ENCODE measurements around the gene CYB5D1.

Gene CYB5D1

DNA sequence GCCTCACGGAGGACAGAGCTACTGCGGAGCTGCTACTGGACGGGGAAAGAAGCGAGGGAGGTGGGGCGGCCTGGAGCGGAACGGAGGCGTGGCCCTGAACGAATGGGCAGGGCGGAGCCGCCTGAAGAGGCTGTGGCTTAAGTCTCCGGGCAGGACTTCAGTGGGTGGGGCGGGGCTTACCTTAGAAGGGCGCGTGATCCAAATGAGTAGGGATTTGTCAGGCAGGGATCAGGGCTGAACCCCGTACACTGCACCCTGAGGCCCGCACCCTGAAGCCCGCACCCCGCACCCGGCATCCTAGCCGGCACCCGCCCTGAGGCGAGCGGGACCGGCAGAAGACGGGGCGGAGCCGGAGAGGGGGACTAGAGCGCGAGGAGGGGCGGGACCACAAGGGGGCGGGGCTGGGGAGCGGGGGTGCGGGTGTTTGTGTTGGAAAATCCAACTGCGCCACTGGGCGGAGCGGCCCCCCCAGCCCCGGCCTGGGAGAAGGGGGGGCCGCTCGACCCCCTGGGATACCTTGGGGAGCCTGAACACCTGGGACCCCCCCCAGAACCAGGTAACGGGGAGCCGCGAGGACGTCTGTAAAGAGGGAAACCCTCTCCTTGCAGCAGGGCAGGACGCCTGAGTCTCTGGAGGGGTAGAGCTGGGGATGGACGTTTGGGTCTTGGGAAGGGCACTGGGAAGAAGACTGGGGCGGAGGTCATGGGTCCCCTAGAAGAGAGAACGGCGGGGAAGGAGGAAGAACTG, 23.8 kb upstream of the CYB5D1 start, which contains the start of gene KDM6B:
TSS of gene KDM6B (plus strand) at position 423 of the 747 bp plus-strand sequence. CDS start 11,338 bp downstream, outside the sequence.
- DNase-seq (ENCODE audit: low read depth, low spot score) = peak; percentile 92
- in situ Hi-C loops (cut with HindIII; ENCODE audit: low sequenced_read_pairs) = no loop called here
- H3K4me3 ChIP-seq (ENCODE audit: low read depth, low read length) = peak within 1 kb of the TSS; percentile 74
- no peak for TF ChIP-seq CTCF (IDR thresholded peaks at IDR 0.05; ENCODE audit: low read depth, low read length)

GRCh38 chr17:7834542-7834956, 23.3 kb upstream of the CYB5D1 start:
- in situ Hi-C loops (cut with HindIII; ENCODE audit: low sequenced_read_pairs) = no loop called here
- peak overlapping the region; percentile 74 for H3K4me3 ChIP-seq (ENCODE audit: low read depth, low read length)
- TF ChIP-seq CTCF (IDR thresholded peaks at IDR 0.05; ENCODE audit: low read depth, low read length) = no peak
- peak; percentile 26 for DNase-seq (ENCODE audit: low read depth, low spot score)

GRCh38 chr17:7834957-7835813, 22.6 kb upstream of the CYB5D1 start:
- H3K4me3 ChIP-seq (ENCODE audit: low read depth, low read length) = peak overlapping the region; percentile 74
- peak; percentile 99 for DNase-seq (ENCODE audit: low read depth, low spot score)
- in situ Hi-C loops (cut with HindIII; ENCODE audit: low sequenced_read_pairs) = no loop called here
- peak; percentile 93 for TF ChIP-seq CTCF (IDR thresholded peaks at IDR 0.05; ENCODE audit: low read depth, low read length)

- TF ChIP-seq CTCF (IDR thresholded peaks at IDR 0.05; ENCODE audit: low read depth, low read length) = no peak
- DNase-seq (ENCODE audit: low read depth, low spot score) = peak; percentile 70
- H3K4me3 ChIP-seq (ENCODE audit: low read depth, low read length) = peak overlapping the region; percentile 74
- in situ Hi-C loops (cut with HindIII; ENCODE audit: low sequenced_read_pairs) = no loop called here
These were observed 21.8 kb upstream of the CYB5D1 start for GRCh38 chr17:7835814-7836595.

GRCh38 chr17:7836596-7837407, 21.0 kb upstream of the CYB5D1 start:
- peak overlapping the region; percentile 74 for H3K4me3 ChIP-seq (ENCODE audit: low read depth, low read length)
- in situ Hi-C loops (cut with HindIII; ENCODE audit: low sequenced_read_pairs) = no loop called here
- TF ChIP-seq CTCF (IDR thresholded peaks at IDR 0.05; ENCODE audit: low read depth, low read length) = no peak
- DNase-seq (ENCODE audit: low read depth, low spot score) = peak; percentile 91
